Measurements from ENCODE around the gene ARHGAP32. TPM values are rescaled to one million over a fixed set of nuclear protein-coding genes. Genes with fewer than 3 reads are reported as not detected.

Gene ARHGAP32
- polyA plus RNA-seq, 1 of the 3 experiments (the other 2 are of a cell fraction), result 4.8 TPM

DNA sequence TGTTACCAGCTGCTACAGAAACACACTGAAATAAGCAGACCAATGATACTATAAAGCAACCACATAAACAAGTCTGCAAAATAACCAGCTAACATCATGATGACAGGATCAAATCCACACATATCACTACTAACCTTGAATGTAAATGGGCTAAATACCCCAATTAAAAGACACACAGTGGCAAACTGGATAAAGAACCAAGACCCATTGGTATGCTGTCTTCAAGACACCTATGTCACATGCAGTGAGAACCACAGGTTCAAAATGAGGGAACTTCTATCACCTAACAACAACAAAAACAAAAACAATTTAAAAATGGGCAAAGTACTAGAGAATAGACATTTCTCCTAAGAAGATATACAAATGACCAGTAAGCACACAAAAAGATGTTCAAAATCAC is 89.9 kb downstream of the ARHGAP32 start:
- TF ChIP-seq GATA2 (CRISPR knock-in tag; IDR thresholded peaks at IDR 0.05) (no peak), RCOR1 (IDR thresholded peaks at IDR 0.05; ENCODE audit: low read length) (no peak), POLR2AphosphoS5 (IDR thresholded peaks at IDR 0.05; ENCODE audit: low read depth, low read length) (no peak), NFIC (IDR thresholded peaks at IDR 0.05; ENCODE audit: borderline replicate concordance) (no peak), FOSL2 (IDR thresholded peaks at IDR 0.05; ENCODE audit: borderline replicate concordance, low read depth) (no peak), FOXJ3 (CRISPR knock-in tag; IDR thresholded peaks at IDR 0.05) (no peak)
- TF ChIP-seq, protein P1, sequence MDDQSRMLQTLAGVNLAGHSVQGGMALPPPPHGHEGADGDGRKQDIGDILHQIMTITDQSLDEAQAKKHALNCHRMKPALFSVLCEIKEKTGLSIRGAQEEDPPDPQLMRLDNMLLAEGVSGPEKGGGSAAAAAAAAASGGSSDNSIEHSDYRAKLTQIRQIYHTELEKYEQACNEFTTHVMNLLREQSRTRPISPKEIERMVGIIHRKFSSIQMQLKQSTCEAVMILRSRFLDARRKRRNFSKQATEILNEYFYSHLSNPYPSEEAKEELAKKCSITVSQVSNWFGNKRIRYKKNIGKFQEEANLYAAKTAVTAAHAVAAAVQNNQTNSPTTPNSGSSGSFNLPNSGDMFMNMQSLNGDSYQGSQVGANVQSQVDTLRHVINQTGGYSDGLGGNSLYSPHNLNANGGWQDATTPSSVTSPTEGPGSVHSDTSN (IDR thresholded peaks at IDR 0.05), result no peak
- TF ChIP-seq, protein P2, sequence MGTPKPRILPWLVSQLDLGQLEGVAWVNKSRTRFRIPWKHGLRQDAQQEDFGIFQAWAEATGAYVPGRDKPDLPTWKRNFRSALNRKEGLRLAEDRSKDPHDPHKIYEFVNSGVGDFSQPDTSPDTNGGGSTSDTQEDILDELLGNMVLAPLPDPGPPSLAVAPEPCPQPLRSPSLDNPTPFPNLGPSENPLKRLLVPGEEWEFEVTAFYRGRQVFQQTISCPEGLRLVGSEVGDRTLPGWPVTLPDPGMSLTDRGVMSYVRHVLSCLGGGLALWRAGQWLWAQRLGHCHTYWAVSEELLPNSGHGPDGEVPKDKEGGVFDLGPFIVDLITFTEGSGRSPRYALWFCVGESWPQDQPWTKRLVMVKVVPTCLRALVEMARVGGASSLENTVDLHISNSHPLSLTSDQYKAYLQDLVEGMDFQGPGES (IDR thresholded peaks at IDR 0.05; ENCODE audit: low read depth, low read length), result no peak
- Histone ChIP-seq H3K36me3 (replicated peaks in 1 of 2; ENCODE audit: control insufficient read depth in 1 of 2, insufficient read depth in 2 of 2, low read length in 1 of 2) (peaks cover 0 to 29% of the 10 kb centered on the region in 2 experiments), H3K79me2 (ENCODE audit: insufficient read depth) (peaks cover 7% of the 10 kb centered on the region; the same call in 1 of the 2 replicates), H3K4me1 (ENCODE audit: control insufficient read depth in 1 of 2, insufficient read depth in 2 of 2, low read depth in 1 of 2, low read length in 1 of 2) (no peaks in the 10 kb centered on the region), H3F3A (replicated peaks; ENCODE audit: insufficient read depth) (peaks cover 4% of the 10 kb centered on the region), H3K4me3 (ENCODE audit: low read depth in 2 of 2, low read length in 1 of 2) (no peak overlapping the region), H3K27ac (ENCODE audit: low read depth in 2 of 2, low read length in 1 of 2) (no peak overlapping the region), H3K9me2 (no peaks in the 10 kb centered on the region), H3K27me3 (ENCODE audit: insufficient read depth) (no peaks in the 10 kb centered on the region), H3K9ac (no peak overlapping the region), H3K9me3 (peaks cover 15% of the 10 kb centered on the region; the same call in 1 of the 2 replicates), H4K20me1 (ENCODE audit: insufficient read depth) (no peaks in the 10 kb centered on the region), H2AFZ (ENCODE audit: low read depth) (no peak overlapping the region), H3K4me2 (no peak overlapping the region)
- ChIA-PET POLR2A (no interaction called here), CTCF (interaction anchor here (0.7 to 1.6 kb wide), 3 partner anchors 15 to 230 kb away, joined by 3 to 6 read pairs (median 3); no protein-coding TSS in a partner anchor)
- no peak for DNase-seq

DNA sequence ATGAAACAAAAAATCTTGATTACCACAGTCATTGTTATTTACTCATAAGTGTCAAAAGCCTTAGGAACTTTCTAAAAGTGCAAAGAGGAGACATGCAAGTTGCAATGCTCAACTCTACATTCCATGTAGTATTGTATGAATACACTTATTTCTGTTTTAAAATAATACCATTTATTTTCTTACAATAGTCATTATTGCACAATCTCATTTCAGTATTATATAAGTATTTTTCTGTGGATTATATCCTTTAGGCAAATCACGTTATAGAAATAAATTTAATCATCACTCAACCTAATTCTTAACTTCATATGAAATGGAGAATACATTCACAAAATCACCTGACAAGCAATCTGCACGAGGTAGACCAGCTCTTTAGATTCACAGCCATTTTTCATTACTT is 98.8 kb downstream of the ARHGAP32 start:
- POLR2A ChIA-PET, result no interaction called here
- no peak overlapping the region for H3K4me3 ChIP-seq (ENCODE audit: low read depth in 2 of 2, low read length in 1 of 2)
- H3K27ac ChIP-seq (ENCODE audit: low read depth in 2 of 2, low read length in 1 of 2), result no peak overlapping the region
- no peak for DNase-seq
- no peak overlapping the region for H2AFZ ChIP-seq (ENCODE audit: low read depth)
- no peaks in the 10 kb centered on the region; a peak in 2 of 4 replicates for H3K4me1 ChIP-seq (ENCODE audit: control insufficient read depth in 1 of 2, insufficient read depth in 2 of 2, low read depth in 1 of 2, low read length in 1 of 2)
- no peaks in the 10 kb centered on the region for H3K9me2 ChIP-seq
- H3K27me3 ChIP-seq (ENCODE audit: insufficient read depth), result no peaks in the 10 kb centered on the region
- TF ChIP-seq FOXJ3 (CRISPR knock-in tag; IDR thresholded peaks at IDR 0.05), result no peak
- TF ChIP-seq, protein P3, sequence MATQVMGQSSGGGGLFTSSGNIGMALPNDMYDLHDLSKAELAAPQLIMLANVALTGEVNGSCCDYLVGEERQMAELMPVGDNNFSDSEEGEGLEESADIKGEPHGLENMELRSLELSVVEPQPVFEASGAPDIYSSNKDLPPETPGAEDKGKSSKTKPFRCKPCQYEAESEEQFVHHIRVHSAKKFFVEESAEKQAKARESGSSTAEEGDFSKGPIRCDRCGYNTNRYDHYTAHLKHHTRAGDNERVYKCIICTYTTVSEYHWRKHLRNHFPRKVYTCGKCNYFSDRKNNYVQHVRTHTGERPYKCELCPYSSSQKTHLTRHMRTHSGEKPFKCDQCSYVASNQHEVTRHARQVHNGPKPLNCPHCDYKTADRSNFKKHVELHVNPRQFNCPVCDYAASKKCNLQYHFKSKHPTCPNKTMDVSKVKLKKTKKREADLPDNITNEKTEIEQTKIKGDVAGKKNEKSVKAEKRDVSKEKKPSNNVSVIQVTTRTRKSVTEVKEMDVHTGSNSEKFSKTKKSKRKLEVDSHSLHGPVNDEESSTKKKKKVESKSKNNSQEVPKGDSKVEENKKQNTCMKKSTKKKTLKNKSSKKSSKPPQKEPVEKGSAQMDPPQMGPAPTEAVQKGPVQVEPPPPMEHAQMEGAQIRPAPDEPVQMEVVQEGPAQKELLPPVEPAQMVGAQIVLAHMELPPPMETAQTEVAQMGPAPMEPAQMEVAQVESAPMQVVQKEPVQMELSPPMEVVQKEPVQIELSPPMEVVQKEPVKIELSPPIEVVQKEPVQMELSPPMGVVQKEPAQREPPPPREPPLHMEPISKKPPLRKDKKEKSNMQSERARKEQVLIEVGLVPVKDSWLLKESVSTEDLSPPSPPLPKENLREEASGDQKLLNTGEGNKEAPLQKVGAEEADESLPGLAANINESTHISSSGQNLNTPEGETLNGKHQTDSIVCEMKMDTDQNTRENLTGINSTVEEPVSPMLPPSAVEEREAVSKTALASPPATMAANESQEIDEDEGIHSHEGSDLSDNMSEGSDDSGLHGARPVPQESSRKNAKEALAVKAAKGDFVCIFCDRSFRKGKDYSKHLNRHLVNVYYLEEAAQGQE (IDR thresholded peaks at IDR 0.05; ENCODE audit: low read depth, low read length), result no peak
- 89% methylated on average over 2 of the region's 2 CpGs for WGBS (ENCODE audit: low lambda C conversion rate)
- H3K79me2 ChIP-seq (ENCODE audit: insufficient read depth), result no peaks in the 10 kb centered on the region
- H4K20me1 ChIP-seq (ENCODE audit: insufficient read depth), result peaks cover 2% of the 10 kb centered on the region; the same call in 1 of the 2 replicates
- peaks cover 0 to 16% of the 10 kb centered on the region in 2 experiments for H3K36me3 ChIP-seq (replicated peaks in 1 of 2; ENCODE audit: control insufficient read depth in 1 of 2, insufficient read depth in 2 of 2, low read length in 1 of 2)
- H3F3A ChIP-seq (replicated peaks; ENCODE audit: insufficient read depth), result no peaks in the 10 kb centered on the region
- 0 out of 2 replicates have a peak, but pooled peaks cover 4% of the 10 kb centered on the region for H3K9me3 ChIP-seq
- no peak overlapping the region for H3K9ac ChIP-seq
- H3K4me2 ChIP-seq, result no peak overlapping the region
- CTCF ChIA-PET, result interaction anchor here (1.2 to 1.5 kb wide), 2 partner anchors 20 to 25 kb away, joined by 3 read pairs; no protein-coding TSS in a partner anchor
